GM21515 (cell line): ENCODE measurements around the gene TRAF5.
A peak's percentile ranks its signal among the peaks of the same experiment; 100 is the strongest.

ENCODE experiments used
- ATAC-seq: cut with Tn5 transposase; IDR thresholded peaks from one replicate; pipeline ENCODE4 v1.9.1; 2021; ENCODE audit not compliant: unreplicated experiment

Gene TRAF5

DNA sequence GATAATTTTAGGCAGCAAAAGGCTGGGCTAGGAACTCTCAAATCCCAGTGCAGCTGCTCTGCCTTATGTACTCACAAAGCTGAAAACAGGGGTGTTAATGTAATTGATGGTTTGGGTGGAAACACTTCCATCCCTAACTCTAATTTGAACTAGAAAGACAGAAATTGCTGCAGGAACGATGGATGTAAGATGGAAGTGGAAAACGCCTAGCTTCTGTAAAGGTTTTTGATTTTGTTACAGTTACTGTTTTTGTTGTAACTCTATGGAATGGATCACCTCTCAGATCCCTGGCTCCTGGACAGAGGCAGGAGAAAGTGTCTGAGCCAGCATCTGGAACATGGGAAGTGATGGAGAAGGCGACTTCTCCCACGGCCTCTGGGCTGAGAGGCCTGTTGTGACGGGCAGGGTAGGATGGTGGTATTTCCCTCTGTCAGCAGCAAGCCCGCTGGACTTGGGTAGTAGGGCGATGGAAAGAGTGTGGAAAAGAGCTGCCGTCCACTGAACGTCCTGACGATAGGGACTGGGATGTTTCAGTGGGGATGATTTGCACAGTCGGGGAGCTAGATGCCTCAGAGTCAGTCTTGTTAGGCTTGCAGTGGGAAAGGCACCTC, 1.6 kb downstream of the TRAF5 start:
- no peak for ATAC-seq

DNA sequence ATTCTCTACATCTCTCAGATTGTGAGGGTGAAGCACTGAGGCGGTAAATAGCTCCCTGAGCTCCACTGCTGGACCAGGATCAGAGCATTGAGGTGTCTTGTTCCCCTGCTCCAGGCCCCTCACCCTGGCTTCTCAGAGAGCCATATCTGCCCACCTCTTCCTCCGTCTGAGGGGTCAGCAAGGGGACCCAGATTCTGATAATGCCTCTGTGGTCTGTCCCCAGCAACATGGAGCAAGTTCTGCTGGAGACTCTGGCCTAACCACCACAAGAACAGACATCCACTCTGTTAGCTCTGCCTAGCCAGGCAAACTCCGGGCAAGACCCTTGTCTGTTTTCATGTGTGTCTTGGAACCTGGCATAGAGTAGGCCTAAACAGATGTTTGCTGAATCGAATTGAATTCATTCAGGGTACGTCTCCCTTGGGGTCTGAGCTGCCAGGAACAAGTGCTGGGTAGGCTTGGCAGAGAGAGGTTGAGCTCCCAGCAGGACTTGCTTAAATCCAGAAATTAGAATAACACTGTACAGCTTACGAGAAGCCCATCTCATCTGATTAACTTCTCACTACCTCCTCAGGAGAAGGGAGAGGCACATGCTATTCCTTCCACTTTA, 2.3 kb downstream of the TRAF5 start:
- no peak for ATAC-seq

DNA sequence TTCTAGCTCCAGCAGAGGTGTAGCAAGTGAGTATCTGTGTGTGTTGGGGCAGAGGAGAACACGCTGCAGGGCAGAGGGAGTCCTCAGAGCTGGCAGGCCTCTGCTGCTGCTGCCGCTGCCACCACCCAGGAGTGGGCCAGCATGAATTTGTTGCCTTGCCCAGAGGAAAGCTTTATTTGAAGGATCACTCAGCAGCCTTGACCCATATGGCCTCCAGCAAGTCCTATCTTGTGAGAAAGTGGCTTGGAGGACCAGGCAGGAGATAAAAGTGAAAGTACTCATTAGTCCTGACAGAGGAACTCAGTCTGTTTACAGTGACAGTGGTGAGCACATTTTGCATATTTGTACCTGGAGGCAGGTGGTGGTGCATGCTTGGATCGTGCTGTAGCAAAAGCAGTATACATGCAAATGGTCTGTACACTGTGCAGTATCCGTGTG, 3.1 kb downstream of the TRAF5 start:
- peak; percentile 59 for ATAC-seq

DNA sequence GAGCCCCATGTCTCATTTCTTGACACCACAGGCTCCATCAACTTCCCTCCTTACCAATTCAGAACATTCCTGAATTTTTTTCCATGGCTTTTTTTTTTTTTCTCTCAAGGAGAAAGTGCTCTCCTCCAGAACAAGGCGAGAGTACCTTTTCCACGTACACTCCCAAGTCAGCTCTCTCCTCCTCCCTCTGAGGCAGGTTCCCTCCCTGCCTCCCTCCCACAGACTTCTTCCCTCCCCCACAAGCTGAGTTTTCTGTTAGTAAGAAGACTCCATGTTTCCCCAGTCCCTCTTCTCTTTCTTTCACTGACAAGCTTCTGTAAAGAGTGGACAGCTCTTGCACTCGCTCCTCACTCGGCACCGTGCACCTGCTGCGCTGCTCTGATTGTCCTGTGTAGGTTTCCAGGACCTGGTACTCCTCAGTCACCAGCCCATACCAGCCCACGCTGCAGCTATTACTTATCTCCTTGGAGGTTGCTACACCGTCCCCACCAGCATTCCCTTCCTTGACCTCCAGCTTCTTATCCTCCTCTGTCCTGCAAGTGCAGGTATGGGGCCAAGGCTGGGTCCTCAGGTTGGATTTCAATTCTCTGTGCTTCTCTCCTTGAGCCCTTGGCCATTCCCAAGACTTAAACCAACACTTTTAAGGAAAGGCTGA, 3.8 kb downstream of the TRAF5 start:
- ATAC-seq, result no peak

DNA sequence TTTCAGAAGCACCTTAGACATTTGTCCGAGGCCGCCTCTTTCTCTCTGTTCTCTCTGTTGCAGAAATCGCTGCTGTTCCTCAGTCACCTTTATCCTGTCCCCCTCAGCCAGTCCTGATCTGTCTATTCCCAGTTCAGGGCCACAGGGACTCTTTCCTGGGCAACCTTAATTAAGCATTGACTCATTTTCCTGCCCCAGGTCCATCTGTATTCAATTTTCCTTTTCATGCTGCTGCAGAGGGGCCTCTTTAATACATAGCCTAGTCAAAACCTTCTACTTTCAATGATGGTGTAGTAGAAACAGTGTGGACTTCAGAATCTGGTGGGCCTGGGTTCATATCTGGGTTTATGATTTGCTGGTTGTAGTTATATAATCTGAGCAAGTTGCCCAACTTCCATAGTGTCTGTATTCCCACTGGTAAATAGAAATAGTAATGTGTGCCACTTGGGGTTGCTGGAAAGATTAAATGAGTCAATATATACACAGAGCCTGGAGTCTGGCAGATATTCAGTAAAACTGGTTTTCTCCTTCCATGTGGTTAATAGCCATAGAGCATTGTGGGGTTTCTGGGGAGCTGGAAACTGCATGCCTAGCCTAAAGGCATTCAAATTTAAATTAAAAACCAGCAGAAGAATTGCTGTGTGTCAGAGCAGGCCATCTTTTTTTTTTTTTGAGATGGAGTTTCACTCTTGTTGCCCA, 4.5 kb downstream of the TRAF5 start:
- ATAC-seq, result no peak

DNA sequence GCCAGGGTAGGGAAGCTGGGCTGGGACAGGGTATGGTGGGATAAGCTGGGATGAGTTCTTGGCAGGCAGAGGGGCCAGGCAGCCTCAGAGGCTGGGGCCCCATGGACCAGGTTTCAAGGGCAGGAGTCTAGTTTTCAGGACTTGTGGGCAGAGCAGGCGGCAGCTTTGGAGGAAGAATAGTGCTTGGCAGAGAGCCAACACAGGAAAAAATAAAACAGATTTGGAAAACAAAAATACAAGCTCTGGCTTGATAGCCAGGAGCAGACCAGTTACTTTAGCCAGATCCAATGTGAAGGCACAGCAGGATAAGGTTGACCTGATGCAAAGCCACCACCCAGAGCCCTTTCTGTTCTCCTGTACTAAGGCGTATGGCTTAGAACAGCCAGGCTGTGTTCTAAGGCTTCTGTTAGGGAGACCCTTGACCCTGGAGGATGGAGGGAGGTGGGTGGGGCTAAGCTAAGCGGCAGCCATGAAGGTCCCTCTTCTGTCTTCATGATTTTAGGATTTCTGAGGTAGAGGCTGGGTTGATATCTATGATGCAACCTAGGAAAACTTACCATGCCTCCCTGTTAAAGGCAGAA, 5.5 kb downstream of the TRAF5 start:
- ATAC-seq, result no peak

DNA sequence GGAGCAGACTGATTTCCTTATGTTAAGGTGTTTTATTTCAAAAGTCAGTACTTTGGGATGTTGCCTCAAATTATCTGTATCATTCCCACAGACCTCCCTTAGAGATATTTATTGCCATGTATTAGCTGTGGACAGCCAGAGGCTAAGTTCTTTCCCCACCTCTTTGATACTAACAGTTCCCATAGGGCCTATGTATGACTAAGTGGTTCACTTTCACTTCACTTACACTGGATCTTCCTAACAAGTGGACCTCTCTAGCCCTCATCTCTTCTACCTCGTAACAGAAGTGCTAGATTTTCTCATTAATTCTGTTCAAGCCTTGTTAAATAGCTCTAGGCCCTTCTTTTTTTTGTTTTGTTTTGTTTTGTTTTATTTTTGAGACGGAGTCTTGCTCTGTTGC, 6.2 kb downstream of the TRAF5 start:
- no peak for ATAC-seq

DNA sequence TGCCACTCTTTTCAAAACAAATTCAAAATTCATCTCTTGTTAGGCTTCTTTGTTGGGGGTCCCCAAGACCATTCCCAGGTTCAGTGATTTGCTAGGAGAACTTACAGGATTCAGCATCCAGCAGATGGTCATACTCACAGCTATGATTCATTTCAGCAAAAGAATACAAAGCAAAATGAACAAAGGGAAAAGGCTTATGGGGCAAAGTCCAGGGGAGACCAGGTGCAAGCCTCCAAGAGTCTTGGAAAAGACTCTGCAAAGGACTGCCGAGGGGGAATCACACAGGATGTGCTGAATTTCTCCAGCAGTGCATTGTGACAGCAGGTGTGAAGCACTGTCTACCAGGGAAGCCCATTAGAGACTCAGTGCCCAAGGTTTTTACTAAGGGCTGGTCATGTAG, 7.3 kb downstream of the TRAF5 start:
- no peak for ATAC-seq

DNA sequence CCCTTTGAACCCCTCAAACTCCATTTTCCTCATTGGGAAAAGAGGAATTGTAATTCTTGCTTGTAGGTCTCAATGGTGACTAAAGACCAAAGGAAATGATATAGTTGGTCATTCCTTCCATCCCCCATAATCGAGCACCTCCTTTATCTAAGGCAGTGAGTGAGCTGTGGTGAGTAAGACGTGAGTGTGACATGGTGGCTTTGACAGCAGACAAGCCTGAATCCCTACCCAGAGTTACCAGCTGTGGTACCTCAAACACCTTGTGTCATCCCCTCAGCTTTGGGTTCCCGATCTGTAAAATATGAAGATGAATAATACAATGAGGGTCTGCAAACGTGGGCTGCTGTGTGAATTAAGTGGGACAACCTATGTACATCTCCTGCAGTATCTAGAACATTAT, 8.4 kb downstream of the TRAF5 start:
- no peak for ATAC-seq

DNA sequence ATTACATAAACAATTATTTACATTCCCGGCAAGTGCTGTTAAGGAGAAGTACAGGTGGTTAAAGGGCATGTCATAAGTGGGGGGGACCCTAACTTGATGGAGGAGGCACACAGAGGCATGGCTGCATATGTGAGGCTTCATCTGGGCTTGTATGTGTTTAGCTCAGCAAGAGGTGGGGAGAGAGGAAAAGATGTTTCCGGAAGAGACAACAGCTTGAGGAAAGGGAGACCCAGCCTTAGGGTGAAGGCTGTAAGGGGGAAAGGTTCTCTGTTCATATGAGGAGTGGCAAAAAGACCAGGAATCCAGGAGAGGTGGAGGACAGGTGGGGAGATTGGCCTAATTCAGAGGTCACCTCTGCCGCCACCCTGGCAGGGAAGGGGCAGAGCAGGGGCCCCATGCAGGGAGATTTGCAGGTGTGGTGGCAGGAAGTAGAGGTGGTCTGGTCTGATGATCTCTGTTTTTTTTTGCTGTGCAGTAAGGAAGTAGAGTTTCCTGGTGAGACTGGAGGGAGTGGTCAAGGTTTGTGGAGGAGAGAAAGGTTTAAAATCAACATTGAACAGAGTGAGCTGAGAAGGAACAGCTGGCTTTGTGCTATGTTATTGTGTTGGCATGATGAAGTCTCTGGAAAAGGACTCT, 9.0 kb downstream of the TRAF5 start:
- ATAC-seq, result peak; percentile 88

DNA sequence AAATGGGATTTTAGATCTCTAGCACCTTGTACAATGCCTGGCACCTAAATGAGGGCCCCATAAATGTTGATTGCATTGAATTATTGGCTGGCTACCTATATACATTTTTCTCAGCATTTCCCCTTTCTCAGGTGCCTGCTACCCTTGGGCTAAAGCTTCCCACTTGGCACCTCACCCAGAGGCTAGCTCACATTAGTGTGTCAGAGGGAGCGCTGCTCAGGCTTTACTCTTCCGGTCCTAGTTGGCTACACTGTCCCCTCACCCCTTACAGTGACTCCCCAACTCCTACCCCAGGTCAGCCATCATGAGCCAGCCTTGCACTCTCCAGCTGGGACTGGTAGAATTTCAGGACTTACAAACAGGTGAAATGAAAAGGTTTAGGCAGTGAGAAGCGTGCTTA, 9.5 kb downstream of the TRAF5 start:
- ATAC-seq, result peak; percentile 17

DNA sequence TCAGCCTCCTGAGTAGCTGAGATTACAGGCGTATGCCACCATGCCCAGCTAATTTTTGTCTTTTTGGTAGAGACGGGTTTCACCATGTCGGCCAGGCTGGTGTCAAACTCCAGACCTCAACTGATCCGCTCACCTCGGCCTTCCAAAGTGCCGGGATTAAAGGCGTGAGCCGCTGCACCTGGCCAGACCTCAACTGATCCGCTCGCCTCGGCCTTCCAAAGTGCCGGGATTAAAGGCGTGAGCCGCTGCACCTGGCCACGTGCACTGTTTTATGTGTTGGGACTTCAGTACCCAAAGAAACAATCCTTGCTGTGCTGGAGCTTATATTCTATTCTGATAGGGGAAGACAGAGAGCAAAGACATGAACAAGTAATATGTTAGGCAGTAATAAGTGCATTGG, 10.1 kb downstream of the TRAF5 start:
- no peak for ATAC-seq

DNA sequence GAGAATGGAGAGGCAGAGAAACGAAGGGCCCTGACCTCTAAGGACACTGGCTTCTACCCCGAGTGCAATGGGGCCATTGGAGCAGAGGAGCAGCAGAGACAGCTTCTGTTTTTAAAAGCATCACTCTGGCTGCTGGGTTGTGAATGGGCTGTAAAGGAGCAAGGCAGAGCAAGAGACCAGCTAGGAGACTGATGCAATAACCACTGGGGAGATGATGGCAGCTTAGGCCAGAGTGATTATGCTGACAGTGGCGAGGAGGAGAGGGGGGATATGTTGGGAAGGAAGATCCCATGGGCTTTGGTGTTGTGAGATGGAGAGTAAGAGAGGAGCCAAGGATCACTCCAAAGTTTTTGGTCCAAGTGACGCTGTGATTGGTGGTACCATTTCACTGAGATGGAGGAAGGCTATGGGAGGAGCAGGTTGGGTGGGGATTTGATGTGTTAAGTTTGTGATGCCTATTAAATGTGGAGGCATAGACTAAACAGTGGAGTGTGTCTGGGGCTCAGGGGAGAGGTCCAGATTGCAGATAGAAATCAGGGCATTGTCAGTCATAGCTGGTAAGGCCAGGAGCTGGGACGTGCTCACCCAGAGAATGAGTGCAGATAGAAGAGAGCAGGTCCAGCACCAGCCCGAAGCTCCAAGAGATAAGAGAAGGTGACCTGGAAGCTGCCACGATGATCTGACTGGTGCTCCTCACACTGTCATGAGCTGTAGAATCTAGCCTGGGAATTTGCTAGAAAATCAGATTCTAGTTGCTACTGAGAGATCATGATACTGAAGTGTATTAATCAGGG, 11.0 kb downstream of the TRAF5 start:
- no peak for ATAC-seq

DNA sequence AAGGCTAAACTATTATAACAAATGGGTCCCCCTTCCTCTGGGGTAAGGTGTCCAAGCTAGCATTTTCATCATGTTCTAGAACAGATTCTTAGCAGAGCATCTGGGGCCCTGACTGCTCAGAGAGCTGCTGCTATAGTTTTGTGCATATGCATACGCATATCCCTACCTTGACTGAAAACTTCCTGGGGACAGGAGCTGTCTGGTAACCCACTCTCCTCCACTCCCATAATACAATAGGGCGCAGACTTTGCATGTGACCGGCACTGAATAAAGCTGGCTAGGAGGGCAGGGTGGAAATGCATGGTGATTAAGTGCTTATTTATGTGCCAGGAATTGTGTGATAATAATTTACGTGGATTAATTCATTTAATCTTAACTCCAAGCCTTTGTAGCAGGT, 11.6 kb downstream of the TRAF5 start:
- no peak for ATAC-seq

DNA sequence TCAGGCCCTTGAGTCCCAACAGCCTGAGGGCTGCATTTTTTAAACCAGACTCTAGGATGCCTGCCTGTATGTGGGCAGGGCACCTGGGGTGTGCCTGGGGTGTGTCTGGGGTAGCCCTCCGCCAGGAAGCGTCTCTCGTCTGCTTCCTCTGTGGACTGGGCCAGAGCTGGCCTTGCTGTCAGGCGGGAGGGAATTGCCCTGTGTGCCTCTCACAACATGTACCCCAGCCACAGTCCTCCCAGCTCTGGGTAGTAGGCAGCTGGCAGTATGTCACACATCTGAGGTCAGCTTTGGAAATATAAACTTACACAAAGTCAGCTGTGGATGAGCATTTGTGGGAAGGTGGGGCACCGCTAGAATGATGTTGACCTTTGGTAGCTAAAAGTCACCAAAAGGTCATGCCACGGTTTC, 13.0 kb downstream of the TRAF5 start:
- ATAC-seq, result no peak

DNA sequence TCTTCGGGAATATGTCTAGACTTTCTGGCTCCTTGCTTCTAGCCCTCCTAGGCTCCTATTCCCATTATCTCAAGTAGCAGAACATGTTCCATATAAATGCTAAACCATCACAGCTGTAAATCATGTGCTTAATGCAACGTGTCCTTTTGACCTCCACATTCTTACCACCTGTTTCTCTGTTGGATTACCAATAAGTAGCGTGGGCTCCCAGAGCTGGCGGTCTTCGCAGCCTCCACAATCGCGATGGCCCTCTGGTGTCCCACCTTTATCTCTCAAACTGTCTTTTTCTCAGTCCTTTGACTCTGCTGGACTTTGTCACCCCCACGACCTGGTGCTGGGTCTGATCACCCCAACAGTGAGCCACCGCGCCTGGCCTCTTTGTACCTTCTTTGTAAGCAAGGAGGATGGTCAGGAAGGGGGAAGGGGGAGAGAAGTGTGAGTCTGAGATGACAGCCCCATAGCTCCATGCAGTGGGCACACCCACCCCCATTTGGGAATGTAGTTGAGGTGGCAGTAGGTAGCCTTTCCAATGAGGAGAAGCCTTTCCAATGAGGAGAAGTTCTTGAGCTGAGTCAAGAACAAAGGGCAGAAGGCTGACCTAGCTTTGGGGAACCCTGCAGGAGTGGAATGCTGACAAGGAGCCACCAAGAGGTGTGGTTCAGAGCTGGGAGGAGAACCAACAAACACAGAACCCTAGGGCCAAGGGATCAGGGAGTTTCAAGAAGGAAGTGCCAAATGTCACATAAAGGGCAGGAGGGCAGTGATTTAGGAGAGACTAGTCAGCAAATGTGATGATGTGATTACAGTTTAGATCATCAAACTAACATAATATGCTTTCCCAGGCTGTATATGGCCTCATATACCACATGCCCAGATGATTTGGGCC, 14.2 kb downstream of the TRAF5 start:
- ATAC-seq, result no peak

DNA sequence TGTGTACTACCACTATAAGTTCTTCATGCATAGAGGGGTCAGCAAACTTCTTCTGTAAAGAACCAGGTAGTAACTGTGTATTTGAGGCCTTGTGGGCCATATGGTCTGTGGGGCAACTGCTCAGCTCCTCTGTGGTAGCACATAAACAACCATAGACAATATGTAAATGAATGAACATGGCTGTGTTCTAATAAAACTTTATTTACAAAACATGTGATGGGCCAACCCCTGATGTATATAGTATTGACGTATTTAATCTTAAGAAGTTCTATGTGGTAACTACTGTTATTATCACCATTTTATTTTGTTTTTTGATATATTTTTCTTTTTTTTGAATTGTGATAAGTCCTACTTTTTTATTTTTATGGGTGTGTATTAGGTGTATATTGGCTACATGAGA, 15.4 kb downstream of the TRAF5 start:
- ATAC-seq, result no peak

DNA sequence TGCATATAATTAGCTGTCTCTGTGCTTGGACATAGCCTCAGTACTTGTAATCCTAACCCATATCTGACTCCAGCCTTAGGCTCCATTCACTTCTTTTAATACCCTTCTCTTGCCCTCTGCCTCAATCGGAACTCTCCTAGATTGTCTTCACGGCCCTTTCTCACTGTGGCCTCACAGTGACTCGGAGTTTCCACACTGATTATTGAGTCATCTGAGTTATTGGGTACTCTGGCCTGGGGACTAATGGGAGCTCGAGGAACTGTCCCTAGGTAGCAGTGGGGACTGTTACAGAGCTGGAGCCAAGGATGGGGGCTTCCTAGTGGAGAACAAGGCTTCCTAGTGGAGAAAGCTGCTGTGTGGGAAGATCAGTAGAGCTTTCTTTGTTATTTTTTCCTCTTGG, 17.0 kb downstream of the TRAF5 start:
- ATAC-seq, result no peak

DNA sequence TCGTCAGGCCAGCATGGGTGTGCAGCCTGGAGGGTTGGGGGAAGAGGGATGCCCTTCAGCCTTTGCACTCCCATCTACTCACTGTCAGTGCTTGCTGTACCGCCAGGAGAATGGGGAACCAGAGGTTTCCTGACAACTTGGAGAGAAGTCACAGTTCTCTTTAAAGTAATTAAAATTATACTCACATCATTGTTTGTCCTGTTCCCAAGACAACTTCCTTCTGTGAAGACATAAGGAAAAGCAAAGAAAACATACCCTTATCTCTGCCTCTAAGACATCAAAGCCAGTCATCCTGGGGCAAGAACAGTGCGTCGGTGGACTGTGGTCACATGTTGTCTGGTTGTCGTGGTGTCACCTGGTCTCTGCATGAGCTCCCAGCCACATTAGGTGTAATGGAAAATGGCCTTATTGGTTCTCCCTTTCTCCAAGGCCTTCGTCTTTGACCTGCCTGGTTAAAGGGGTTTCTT, 17.6 kb downstream of the TRAF5 start:
- ATAC-seq, result no peak
